ENCODE results near the gene SLC7A7. TPM values are rescaled to one million over a fixed set of nuclear protein-coding genes. Genes with fewer than 3 reads are reported as not detected.
"Not testable (repeated sequence)": the region's sequence is repeated elsewhere in the genome, so short reads cannot be mapped to it uniquely, and the experiment has no call there.

Gene SLC7A7
- total RNA-seq, 1 donor from 2014 or later: 8.3 TPM

DNA sequence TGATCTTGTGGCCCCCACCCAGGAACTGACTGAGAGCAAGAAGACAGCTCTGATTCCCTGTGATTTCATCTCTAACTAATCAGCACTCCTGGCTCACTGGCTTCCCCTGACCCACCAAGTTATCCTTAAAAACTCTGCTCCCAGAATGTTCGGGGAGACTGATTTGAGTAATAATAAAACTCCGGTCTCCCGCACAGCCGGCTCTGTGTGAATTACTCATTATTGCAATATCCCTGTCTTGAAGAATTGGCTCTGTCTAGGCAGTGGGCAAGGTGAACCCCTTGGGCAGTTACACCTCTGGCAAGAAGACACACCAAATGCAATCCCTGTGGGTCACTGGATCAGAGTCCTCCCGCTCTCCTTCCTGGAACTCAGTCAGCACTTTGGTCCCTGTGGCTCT is 21.3 kb downstream of the SLC7A7 start:
- H3K9me3 Mint-ChIP-seq: peaks cover 3% of the 10 kb centered on the region
- H3K27ac Mint-ChIP-seq: no peak overlapping the region
- TF ChIP-seq, protein P1, sequence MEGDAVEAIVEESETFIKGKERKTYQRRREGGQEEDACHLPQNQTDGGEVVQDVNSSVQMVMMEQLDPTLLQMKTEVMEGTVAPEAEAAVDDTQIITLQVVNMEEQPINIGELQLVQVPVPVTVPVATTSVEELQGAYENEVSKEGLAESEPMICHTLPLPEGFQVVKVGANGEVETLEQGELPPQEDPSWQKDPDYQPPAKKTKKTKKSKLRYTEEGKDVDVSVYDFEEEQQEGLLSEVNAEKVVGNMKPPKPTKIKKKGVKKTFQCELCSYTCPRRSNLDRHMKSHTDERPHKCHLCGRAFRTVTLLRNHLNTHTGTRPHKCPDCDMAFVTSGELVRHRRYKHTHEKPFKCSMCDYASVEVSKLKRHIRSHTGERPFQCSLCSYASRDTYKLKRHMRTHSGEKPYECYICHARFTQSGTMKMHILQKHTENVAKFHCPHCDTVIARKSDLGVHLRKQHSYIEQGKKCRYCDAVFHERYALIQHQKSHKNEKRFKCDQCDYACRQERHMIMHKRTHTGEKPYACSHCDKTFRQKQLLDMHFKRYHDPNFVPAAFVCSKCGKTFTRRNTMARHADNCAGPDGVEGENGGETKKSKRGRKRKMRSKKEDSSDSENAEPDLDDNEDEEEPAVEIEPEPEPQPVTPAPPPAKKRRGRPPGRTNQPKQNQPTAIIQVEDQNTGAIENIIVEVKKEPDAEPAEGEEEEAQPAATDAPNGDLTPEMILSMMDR (IDR thresholded peaks at IDR 0.05; ENCODE audit: unreplicated experiment): no peak
- H3K4me1 Mint-ChIP-seq: peaks cover 7% of the 10 kb centered on the region
- no peak overlapping the region for H3K4me3 Mint-ChIP-seq
- peaks cover 1% of the 10 kb centered on the region for H3K27me3 Mint-ChIP-seq (ENCODE audit: low read depth)
- no peaks in the 10 kb centered on the region for H3K36me3 Mint-ChIP-seq
- no peak for DNase-seq (ENCODE audit: low spot score in 2 of 2, unreplicated experiment in 2 of 2)

DNA sequence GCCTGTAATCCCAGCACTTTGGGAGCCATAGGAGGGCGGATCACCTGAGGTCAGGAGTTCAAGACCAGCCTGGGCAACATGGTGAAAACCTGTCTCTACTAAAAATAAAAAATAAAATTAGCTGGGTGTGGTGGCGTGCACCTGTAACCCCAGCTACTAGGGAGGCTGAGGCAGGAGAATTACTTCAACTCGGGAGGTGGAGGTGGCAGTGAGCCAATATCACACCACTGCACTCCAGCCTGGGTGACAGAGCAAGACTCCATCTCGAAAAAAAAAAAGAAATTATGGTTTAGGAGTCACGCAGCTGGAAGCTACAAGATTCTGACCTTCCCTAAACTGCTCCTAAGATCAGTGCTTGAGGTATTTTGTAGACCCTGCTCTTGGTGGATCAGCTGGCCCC is 21.7 kb downstream of the SLC7A7 start:
- H3K36me3 Mint-ChIP-seq; H3K27me3 Mint-ChIP-seq (ENCODE audit: low read depth); H3K4me1 Mint-ChIP-seq; DNase-seq (ENCODE audit: low spot score in 2 of 2, unreplicated experiment in 2 of 2); H3K27ac Mint-ChIP-seq; H3K4me3 Mint-ChIP-seq; H3K9me3 Mint-ChIP-seq: not testable (repeated sequence)

DNA sequence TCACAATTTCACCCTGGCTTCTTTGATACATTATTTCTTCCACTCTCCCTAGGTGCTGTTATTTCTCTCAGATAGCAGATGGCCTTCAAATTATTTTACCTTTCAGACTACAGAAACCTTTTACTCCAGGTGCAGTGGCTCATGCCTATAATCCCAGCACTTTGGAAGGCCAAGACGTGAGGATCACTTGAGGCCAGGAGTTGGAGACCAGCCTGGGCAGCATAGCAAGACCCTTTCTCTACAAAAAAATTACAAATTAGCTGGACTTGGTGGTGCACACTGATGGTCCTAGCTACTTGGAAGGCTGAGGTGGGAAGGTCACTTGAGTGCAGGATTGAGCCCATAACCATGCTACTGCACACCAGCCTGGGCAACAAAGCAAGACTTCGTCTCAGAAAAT is 23.1 kb downstream of the SLC7A7 start:
- Mint-ChIP-seq H3K27ac (no peak overlapping the region), H3K9me3 (peaks cover 3% of the 10 kb centered on the region), H3K27me3 (ENCODE audit: low read depth) (peaks cover 1% of the 10 kb centered on the region), H3K4me1 (peaks cover 7% of the 10 kb centered on the region), H3K4me3 (no peak overlapping the region), H3K36me3 (no peaks in the 10 kb centered on the region)
- TF ChIP-seq, protein P1 (IDR thresholded peaks at IDR 0.05; ENCODE audit: unreplicated experiment): no peak
- DNase-seq (ENCODE audit: low spot score in 2 of 2, unreplicated experiment in 2 of 2): no peak

DNA sequence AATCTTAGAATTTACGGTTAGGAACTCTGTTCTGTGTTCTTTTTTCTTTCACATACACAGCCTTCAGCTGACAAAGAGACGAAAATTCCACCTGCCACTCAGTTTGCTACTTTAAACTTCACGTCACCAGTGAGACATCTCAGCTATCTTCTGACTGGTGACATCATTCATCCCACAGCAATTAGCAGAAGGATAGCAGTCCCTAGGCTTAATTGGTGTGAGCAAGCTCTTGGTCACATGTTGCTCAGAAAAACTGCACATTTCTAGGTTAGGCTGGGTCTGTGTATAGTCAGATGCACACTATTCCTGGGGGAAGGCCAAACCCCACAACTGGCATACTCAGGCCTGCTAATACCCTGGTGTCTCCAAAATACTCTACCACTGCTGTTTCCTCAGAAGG is 23.9 kb downstream of the SLC7A7 start:
- Mint-ChIP-seq H3K4me1 (peaks cover 7% of the 10 kb centered on the region), H3K27ac (peak overlapping the region; percentile 41), H3K27me3 (ENCODE audit: low read depth) (peaks cover 1% of the 10 kb centered on the region), H3K36me3 (no peaks in the 10 kb centered on the region), H3K4me3 (no peak overlapping the region), H3K9me3 (peaks cover 3% of the 10 kb centered on the region)
- TF ChIP-seq, protein P1 (IDR thresholded peaks at IDR 0.05; ENCODE audit: unreplicated experiment): no peak
- DNase-seq (ENCODE audit: low spot score in 2 of 2, unreplicated experiment in 2 of 2): no peak

DNA sequence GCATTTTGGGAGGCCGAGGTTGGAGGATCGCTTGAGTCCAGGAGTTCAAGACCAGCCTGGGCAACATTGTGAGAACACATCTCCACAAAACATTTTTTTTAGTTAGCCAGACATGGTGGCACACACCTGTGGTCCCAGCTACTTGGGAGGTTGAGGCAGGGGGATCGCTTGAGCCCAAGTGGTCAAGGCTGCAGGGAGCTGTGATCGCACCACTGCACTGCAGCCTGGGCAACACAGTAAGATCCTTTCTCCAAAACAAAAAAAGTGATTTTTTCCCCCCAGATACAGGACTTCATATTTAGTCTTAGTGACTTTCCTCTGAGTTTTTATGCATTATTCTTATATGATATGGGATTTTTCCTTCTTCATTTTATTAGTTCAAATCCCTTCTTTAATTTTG is 28.6 kb downstream of the SLC7A7 start:
- Mint-ChIP-seq H3K27ac (no peak overlapping the region), H3K9me3 (no peaks in the 10 kb centered on the region), H3K4me1 (peaks cover 7% of the 10 kb centered on the region), H3K27me3 (ENCODE audit: low read depth) (no peaks in the 10 kb centered on the region), H3K36me3 (no peaks in the 10 kb centered on the region), H3K4me3 (no peak overlapping the region)
- no peak for DNase-seq (ENCODE audit: low spot score in 2 of 2, unreplicated experiment in 2 of 2)
- TF ChIP-seq, protein P1 (IDR thresholded peaks at IDR 0.05; ENCODE audit: unreplicated experiment): no peak

DNA sequence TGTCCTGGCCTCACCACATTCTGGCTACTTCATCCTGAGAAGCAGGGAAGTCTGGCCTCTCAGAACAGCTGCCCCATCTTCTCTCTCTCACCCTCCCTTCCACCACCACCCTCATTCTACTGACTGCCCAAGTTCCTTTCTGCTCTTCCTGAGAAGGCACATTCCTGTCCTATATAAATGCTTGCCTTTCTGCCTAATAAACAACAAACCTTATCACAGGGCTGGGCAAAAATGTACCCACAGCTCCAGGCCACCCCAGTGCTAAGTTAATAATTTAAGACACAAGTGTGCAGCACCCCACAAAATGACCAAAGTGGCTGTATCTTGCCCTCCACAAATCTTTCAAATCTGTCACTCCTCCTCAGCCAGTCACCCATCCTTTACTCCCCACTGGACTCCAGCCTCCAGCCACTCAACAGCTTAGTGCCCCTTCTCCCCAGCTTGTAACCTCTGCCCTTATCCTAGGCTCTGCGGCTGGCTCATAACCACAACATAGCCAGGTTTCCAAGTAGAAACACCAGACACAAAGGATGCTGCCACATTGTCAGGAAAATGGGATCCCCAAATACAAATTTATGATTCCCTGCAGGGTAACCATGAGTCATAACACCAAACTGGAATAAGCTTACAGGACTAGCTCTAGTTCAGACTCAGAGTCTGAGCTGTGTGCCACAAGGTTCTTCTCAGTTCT is 33.8 kb downstream of the SLC7A7 start:
- Mint-ChIP-seq H3K27ac (peak overlapping the region; percentile 32), H3K36me3 (no peaks in the 10 kb centered on the region), H3K27me3 (ENCODE audit: low read depth) (no peaks in the 10 kb centered on the region), H3K4me1 (no peaks in the 10 kb centered on the region), H3K4me3 (no peak overlapping the region), H3K9me3 (no peaks in the 10 kb centered on the region)
- TF ChIP-seq, protein P1 (IDR thresholded peaks at IDR 0.05; ENCODE audit: unreplicated experiment): no peak
- DNase-seq (ENCODE audit: low spot score in 2 of 2, unreplicated experiment in 2 of 2): no peak
